Activated T-cell treated with anti-CD3 and anti-CD28 coated beads, Interleukin-2, amount 50 U/mL, for 4 hours (primary cell): ENCODE results near the gene SUMF2. TPM values are rescaled to one million over a fixed set of nuclear protein-coding genes. Genes with fewer than 3 reads are reported as not detected.
"Not testable (repeated sequence)": the region's sequence is repeated elsewhere in the genome, so short reads cannot be mapped to it uniquely, and the experiment has no call there.

Experiments
- ATAC-seq, 2 donors: fragments of 200-7000 bp; cut with Tn5 transposase; one replicate each; pipeline ENCODE4 v1.10.0; 2021
- DNase-seq: peaks from one replicate; pipeline ENCODE4 v3.0.0-alpha.2; 2020
- H3K27me3 Mint-ChIP-seq: one replicate; pipeline ENCODE4 v1.8.0; 2021; ENCODE audit warnings: low read depth, mixed read lengths
- H3K36me3 Mint-ChIP-seq: one replicate; pipeline ENCODE4 v1.8.0; 2022; ENCODE audit warnings: mixed read lengths; ENCODE audit not compliant: insufficient read depth
- H3K4me1 Mint-ChIP-seq: one replicate; pipeline ENCODE4 v1.8.0; 2021; ENCODE audit warnings: low read depth, mixed read lengths
- H3K4me3 Mint-ChIP-seq: one replicate; pipeline ENCODE4 v1.8.0; 2021; ENCODE audit warnings: mild to moderate bottlenecking, moderate library complexity, mixed read lengths
- H3K9me3 Mint-ChIP-seq: one replicate; pipeline ENCODE4 v1.8.0; 2021; ENCODE audit warnings: mixed read lengths
- total RNA-seq, 3 donors: library from RNA; stranded (reverse); gene quantifications; one replicate each; pipeline ENCODE4 v1.2.1, GENCODE V29; 2021

The SUMF2 gene
- total RNA-seq, 3 donors from 2014 or later = 97.5 to 110 (median 99.4) TPM

DNA sequence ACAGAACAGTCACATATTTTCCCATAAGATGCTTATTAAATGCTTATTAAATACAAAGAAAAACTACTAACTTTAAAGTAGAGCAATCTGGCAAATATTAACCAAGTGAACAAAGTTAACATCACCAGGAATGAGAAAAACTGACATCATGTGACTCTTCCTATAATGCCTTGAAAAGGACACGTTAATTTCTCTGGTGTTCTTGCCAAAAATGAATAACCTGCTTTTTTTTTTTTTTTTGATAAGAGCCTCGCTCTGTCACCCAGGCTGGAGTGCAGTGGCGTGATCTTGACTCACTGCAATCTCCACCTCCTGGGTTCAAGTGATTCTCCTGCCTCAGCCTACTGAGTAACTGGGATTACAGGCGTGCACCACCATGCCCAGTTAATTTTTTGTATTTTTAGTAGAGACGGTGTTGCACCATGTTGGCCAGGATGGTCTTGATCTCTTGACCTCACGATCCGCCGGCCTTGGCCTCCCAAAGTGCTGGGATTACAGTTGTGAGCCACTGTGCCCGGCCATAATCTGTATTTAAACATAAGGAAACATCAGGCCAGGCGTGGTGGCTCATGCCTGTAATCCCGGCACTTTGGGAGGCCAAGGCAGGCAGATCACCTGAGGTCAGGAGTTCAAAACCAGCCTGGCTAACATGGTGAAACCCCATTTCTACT lies 16.5 kb upstream of the SUMF2 start:
- H3K27me3 Mint-ChIP-seq, H3K9me3 Mint-ChIP-seq, H3K4me1 Mint-ChIP-seq, DNase-seq, H3K4me3 Mint-ChIP-seq, H3K36me3 Mint-ChIP-seq, ATAC-seq: not testable (repeated sequence)

DNA sequence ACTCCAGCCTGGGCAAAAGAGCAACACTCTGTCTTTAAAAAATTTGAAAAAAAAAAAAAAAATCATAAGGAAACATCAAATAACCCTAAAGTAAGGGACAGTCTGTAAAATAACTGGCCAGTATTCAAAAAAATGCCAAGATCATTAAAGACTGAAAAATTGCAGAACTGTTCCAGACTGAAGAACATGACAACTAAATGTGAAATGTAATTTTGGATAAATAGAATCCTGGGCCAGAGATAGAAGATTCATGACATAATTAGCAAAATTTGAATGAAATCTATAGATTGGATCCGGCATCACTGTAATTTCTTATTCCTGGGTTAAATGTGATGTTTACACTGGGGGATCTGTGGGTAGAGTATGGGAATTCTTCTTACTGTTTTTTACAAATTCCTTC lies 15.8 kb upstream of the SUMF2 start:
- H3K4me3 Mint-ChIP-seq = no peak overlapping the region
- peaks cover 7% of the 10 kb centered on the region for H3K36me3 Mint-ChIP-seq
- H3K27me3 Mint-ChIP-seq = no peaks in the 10 kb centered on the region
- DNase-seq (no peak), ATAC-seq (no peak)
- no peaks in the 10 kb centered on the region for H3K9me3 Mint-ChIP-seq
- H3K4me1 Mint-ChIP-seq = peaks cover 13% of the 10 kb centered on the region

DNA sequence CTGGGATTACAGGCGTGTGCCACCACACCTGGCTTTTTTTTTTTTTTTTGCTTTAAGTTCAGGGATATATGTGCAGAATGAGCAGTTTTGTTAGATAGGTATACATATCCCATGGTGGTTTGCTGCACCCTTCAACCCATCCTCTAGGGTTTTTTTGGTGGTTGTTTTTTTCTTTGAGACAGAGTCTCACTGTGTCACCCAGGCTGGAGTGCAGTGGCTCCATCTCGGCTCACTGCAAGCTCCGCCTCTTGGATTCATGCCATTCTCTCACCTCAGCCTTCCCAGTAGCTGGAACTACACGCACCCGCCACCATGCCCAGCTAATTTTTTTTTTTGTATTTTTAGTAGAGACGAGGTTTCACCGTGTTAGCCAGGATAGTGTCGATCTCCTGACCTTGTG lies 15.3 kb upstream of the SUMF2 start:
- H3K27me3 Mint-ChIP-seq = not testable (repeated sequence)

DNA sequence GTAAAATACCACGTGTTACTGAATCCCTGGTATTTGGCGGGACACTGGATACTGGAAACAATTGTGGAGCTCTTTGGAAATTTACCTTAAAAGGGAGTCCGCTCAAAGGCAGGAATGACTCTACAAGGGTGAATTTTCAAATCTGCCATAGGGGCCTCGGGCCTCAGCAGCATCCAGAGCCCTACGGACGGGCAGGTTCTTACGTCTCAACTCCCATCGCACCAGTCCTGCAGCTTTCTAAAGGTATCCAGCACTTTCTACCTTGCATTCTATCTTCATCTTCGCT lies 13.1 kb upstream of the SUMF2 start:
- Mint-ChIP-seq H3K4me1 (peaks cover 32% of the 10 kb centered on the region), H3K27me3 (no peaks in the 10 kb centered on the region), H3K36me3 (peaks cover 26% of the 10 kb centered on the region), H3K9me3 (no peaks in the 10 kb centered on the region), H3K4me3 (peak overlapping the region; percentile 91)
- no peak for ATAC-seq
- DNase-seq = no peak

More for the DNA sequence above, 15.3 kb upstream of the SUMF2 start:
- DNase-seq, H3K4me3 Mint-ChIP-seq, ATAC-seq, H3K9me3 Mint-ChIP-seq: not testable (repeated sequence)
- H3K36me3 Mint-ChIP-seq = peaks cover 13% of the 10 kb centered on the region
- H3K4me1 Mint-ChIP-seq = peaks cover 18% of the 10 kb centered on the region

DNA sequence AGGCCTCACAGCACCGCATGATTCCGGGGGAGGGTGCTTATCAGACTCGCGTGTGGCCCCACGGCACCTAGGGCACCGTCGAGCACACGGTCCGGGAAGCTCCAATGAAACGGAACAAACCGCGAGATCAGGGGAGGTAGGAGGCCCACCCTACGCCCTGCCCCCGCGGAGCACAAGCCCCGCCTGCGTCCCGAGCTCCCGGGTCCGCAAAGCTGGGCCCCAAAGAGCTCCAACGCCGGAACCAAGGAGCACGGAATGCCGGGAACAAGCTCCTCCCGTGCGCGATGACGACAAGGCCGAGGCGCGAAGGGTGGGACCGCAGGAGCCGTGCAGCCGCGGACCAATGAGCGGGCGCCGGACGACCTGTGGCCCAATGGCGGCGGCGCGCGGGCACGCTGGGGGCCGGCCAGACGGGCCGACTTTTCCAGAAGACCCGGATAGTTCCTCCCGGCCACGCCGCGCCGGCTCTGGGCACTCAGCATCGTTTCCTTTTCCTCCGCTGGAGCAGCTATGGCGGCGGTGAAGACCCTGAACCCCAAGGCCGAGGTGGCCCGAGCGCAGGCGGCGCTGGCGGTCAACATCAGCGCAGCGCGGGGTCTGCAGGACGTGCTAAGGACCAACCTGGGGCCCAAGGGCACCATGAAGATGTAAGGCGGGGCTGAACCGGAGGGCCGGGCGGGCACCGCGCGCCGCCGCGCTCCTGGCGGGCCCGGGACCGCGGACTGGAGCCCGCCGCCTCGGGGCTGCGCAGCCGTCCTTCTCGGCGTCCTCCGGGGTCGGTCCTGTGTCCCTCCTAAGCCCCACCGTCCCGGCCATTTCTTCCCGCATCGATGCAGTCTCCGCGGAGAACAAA lies 12.5 kb upstream of the SUMF2 start, which contains the start of the genes CCT6A and PSPH:
Gene CCT6A, plus strand, starts transcription at position 427 of the 853 bp plus-strand sequence. Its CDS starts 84 bp downstream, at position 511.
Gene PSPH, minus strand, starts transcription at position 106 of the 853 bp plus-strand sequence. CDS start 30,232 bp downstream, outside the sequence.
- peak; percentile 89 for DNase-seq
- H3K9me3 Mint-ChIP-seq = no peaks in the 10 kb centered on the region
- H3K4me3 Mint-ChIP-seq = peak within 1 kb of the TSS; percentile 91
- H3K36me3 Mint-ChIP-seq = peaks cover 29% of the 10 kb centered on the region
- H3K4me1 Mint-ChIP-seq = peaks cover 34% of the 10 kb centered on the region
- ATAC-seq = peak; percentile 96
- no peaks in the 10 kb centered on the region for H3K27me3 Mint-ChIP-seq

DNA sequence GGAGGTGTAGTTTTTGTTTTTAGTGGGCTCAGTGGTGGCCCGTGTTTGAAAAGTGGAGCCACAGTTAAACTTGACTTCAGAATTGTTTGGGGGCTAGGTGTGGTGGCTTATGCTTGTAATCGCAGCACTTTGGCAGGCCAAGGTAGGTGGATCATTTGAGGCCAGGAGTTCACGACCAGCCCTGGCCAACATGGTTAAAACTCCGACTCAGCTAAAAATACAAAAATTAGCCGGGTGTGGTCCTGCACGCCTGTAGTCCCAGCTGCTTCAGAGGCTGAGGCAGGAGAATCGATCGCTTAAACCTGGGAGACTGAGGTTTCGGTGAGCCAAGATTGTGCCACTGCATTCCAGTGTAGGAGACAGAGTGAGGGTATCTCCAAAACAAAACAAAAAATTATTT lies 10.7 kb upstream of the SUMF2 start:
- DNase-seq (no peak), ATAC-seq (no peak)
- Mint-ChIP-seq H3K27me3 (no peaks in the 10 kb centered on the region), H3K36me3 (peaks cover 36% of the 10 kb centered on the region), H3K4me3 (peak overlapping the region; percentile 91), H3K4me1 (peaks cover 34% of the 10 kb centered on the region), H3K9me3 (no peaks in the 10 kb centered on the region)

DNA sequence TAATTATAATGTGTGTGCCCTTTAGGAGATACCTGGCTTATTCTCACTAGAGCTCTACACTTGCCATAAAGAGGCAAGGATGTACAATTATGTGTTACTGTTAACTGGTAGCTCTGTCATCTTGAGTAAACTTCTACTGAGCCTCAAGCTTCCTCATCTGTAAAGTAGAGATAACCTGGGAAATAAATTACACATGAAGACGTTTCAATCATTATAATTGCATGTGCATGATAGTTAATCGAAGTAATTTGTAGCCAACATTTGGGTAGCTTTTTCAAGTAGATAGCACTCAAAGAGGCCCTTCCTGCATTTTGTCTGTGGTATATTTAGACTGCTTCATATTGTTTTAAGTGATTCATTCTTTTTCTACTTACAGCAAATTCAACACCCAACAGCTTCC lies 10.1 kb upstream of the SUMF2 start:
- Mint-ChIP-seq H3K4me1 (peaks cover 34% of the 10 kb centered on the region), H3K36me3 (peaks cover 38% of the 10 kb centered on the region), H3K9me3 (no peaks in the 10 kb centered on the region), H3K27me3 (no peaks in the 10 kb centered on the region), H3K4me3 (peak overlapping the region; percentile 58)
- DNase-seq = no peak
- no peak for ATAC-seq

DNA sequence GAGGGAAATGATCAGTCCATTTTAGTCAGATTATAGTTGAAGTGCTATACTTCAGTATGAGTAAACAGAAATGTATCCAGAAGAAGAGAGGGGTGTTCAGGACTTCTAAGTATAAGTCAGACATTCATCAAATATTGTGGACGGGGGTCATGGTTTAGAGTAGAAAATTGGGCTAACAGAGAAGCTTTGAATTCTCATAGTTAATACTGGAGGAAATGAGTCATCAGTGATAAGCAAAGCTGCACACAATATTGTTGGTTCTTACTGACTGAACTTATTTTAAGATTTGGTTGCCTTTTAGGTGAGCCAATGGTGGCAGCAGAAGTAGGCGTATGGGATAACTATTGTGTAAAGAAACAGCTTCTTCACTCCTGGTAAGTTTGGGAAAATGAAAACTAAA lies 1.7 kb upstream of the SUMF2 start:
- peaks cover 39% of the 10 kb centered on the region for H3K36me3 Mint-ChIP-seq
- peaks cover 30% of the 10 kb centered on the region for H3K4me1 Mint-ChIP-seq
- DNase-seq = no peak
- ATAC-seq = peak; percentile 19 to 20
- no peaks in the 10 kb centered on the region for H3K27me3 Mint-ChIP-seq
- peak overlapping the region; percentile 8 for H3K4me3 Mint-ChIP-seq
- no peaks in the 10 kb centered on the region for H3K9me3 Mint-ChIP-seq

DNA sequence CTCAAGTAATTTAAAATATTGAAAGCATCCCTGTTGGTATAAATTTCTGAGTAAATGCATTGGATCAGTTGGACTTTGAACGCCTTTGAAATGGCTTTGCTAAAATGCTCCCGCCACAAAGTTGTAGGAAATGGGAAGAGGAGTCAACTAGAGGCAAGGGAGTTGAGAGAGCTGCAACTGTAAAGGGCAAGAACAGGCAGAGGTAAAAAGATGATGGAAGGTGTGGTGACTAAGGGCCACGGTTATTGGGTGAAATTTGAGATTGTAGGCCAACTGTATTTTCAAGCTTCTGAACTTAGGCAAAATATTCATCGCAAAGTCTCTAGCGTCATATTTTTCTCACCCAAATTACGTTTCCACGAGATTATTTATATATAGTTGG lies 595 bp upstream of the SUMF2 start:
- peaks cover 30% of the 10 kb centered on the region for H3K4me1 Mint-ChIP-seq
- ATAC-seq = no peak
- no peaks in the 10 kb centered on the region for H3K9me3 Mint-ChIP-seq
- H3K4me3 Mint-ChIP-seq = peak overlapping the region; percentile 96
- H3K36me3 Mint-ChIP-seq = peaks cover 33% of the 10 kb centered on the region
- no peaks in the 10 kb centered on the region for H3K27me3 Mint-ChIP-seq
- DNase-seq = no peak

DNA sequence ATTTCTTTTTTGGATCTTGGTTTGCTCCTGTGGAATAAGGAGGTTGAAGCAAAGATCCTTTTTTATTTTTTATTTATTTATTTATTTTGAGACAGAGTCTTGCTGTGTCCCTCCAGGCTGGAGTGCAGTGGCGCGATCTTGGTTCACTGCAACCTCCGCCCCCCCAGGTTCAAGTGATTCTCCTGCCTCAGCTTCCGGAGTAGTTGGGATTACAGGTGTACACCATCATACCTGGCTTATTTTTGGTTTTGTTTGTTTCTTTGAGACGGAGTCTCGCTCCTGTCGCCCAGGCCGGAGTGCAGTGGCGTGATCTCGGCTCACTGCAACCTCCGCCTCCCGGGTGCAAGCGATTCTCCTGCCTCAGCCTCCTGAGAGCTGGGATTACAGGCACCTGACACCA lies 2.3 kb downstream of the SUMF2 start:
- DNase-seq, H3K4me3 Mint-ChIP-seq, ATAC-seq, H3K9me3 Mint-ChIP-seq, H3K27me3 Mint-ChIP-seq: not testable (repeated sequence)
- Mint-ChIP-seq H3K4me1 (peaks cover 27% of the 10 kb centered on the region), H3K36me3 (peaks cover 32% of the 10 kb centered on the region)

DNA sequence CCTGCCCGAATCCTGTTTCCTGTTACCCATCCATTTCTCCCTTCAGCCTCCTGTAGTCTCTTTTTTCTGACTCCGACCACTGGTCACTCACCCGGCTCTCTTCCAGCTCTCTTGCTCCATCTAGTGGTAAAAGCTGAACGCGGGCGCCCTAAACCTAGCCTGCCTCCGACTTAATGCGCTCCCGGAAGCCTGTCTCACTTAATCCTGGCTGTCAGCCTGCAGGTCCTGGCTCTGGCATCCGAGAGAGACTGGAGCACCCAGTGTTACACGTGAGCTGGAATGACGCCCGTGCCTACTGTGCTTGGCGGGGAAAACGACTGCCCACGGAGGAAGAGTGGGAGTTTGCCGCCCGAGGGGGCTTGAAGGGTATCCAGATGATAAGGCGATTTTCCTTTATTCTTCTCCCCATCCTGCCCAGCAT lies 10.3 kb downstream of the SUMF2 start:
- Mint-ChIP-seq H3K4me1 (peaks cover 5% of the 10 kb centered on the region), H3K4me3 (no peak overlapping the region), H3K27me3 (no peaks in the 10 kb centered on the region), H3K9me3 (no peaks in the 10 kb centered on the region), H3K36me3 (peaks cover 12% of the 10 kb centered on the region)
- ATAC-seq (peak; percentile 89 to 90), DNase-seq (peak; percentile 60)

DNA sequence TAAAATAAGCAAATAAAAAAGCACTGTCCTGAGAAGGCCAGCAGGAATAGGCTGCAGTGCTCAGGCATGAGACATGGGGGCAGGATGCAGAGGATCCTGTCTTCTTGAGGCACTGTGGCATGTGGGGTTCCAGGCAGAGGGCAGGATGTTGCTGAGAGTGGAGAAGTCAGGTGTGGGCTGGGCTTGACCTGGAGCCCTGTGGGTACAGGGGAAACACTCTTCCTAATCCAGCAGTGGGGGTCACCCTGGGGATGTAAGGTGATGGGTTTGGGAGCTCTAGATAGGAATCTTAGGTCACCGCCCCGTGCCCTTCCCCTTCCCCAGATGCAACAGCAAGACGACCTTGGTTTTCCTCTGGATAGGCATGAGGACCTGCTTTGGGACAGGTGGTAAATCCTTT lies 13.6 kb downstream of the SUMF2 start:
- Mint-ChIP-seq H3K9me3 (no peaks in the 10 kb centered on the region), H3K27me3 (no peaks in the 10 kb centered on the region), H3K36me3 (peaks cover 10% of the 10 kb centered on the region), H3K4me1 (peaks cover 5% of the 10 kb centered on the region), H3K4me3 (no peak overlapping the region)
- no peak for ATAC-seq
- no peak for DNase-seq

DNA sequence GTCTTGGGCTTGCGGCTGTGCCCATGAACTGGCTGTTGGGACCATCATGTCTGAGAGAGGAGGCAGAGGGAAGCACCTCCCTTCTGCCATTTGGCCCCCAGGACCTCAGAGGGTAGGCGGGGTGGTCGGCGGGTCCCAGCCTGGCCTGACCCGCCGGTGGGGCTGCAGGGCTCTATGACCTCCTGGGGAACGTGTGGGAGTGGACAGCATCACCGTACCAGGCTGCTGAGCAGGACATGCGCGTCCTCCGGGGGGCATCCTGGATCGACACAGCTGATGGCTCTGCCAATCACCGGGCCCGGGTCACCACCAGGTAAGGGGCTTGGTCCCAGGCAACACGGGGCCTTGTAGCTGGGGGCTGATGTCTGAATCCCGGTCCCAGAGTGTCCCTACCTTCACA lies 14.1 kb downstream of the SUMF2 start:
- ATAC-seq (no peak), DNase-seq (no peak)
- H3K4me1 Mint-ChIP-seq = peaks cover 5% of the 10 kb centered on the region
- H3K27me3 Mint-ChIP-seq = no peaks in the 10 kb centered on the region
- no peak overlapping the region for H3K4me3 Mint-ChIP-seq
- no peaks in the 10 kb centered on the region for H3K9me3 Mint-ChIP-seq
- peaks cover 10% of the 10 kb centered on the region for H3K36me3 Mint-ChIP-seq

DNA sequence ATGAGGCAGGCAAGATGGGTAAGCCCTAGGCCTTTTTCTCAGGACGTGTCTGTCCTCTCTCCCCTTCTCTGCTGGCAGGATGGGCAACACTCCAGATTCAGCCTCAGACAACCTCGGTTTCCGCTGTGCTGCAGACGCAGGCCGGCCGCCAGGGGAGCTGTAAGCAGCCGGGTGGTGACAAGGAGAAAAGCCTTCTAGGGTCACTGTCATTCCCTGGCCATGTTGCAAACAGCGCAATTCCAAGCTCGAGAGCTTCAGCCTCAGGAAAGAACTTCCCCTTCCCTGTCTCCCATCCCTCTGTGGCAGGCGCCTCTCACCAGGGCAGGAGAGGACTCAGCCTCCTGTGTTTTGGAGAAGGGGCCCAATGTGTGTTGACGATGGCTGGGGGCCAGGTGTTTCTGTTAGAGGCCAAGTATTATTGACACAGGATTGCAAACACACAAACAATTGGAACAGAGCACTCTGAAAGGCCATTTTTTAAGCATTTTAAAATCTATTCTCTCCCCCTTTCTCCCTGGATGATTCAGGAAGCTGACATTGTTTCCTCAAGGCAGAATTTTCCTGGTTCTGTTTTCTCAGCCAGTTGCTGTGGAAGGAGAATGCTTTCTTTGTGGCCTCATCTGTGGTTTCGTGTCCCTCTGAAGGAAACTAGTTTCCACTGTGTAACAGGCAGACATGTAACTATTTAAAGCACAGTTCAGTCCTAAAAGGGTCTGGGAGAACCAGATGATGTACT lies 15.5 kb downstream of the SUMF2 start:
- DNase-seq (no peak), ATAC-seq (no peak)
- peaks cover 6% of the 10 kb centered on the region for H3K36me3 Mint-ChIP-seq
- H3K9me3 Mint-ChIP-seq = no peaks in the 10 kb centered on the region
- no peak overlapping the region for H3K4me3 Mint-ChIP-seq
- H3K4me1 Mint-ChIP-seq = no peaks in the 10 kb centered on the region
- H3K27me3 Mint-ChIP-seq = no peaks in the 10 kb centered on the region
